H9 (cell line): ENCODE results near the gene HOXA2. TPM values are rescaled to one million over a fixed set of nuclear protein-coding genes. Genes with fewer than 3 reads are reported as not detected.

Experiments
- DNase-seq: peaks from one replicate; pipeline ENCODE4 v3.0.0-alpha.2; 2017
- H2AFZ ChIP-seq: one replicate; pipeline ENCODE4 v1.6.1; 2013; ENCODE audit warnings: mild to moderate bottlenecking, low read length, control low read depth, moderate library complexity
- H2AK5ac ChIP-seq: 2 replicates; pipeline ENCODE4 v1.6.1; 2013; ENCODE audit warnings: low read length, control low read depth, mixed read lengths; ENCODE audit not compliant: insufficient read length
- H2BK120ac ChIP-seq: one replicate; pipeline ENCODE4 v1.6.1; 2013; ENCODE audit warnings: low read depth, mild to moderate bottlenecking, low read length, control low read depth, inconsistent platforms; ENCODE audit not compliant: poor library complexity, severe bottlenecking
- H2BK12ac ChIP-seq: 2 replicates; pipeline ENCODE4 v1.6.1; 2013; ENCODE audit warnings: low read length, control low read depth, mixed read lengths, low read depth; ENCODE audit not compliant: insufficient read length
- H2BK15ac ChIP-seq: 2 replicates; pipeline ENCODE4 v1.6.1; 2013; ENCODE audit warnings: low read depth, low read length, control low read depth
- H2BK20ac ChIP-seq: one replicate; pipeline ENCODE4 v1.6.1; 2013; ENCODE audit warnings: low read depth, mild to moderate bottlenecking, low read length, control low read depth, inconsistent platforms; ENCODE audit not compliant: poor library complexity, severe bottlenecking
- H2BK5ac ChIP-seq: 2 replicates; pipeline ENCODE4 v1.6.1; 2013; ENCODE audit warnings: low read length, control low read depth, mixed read lengths; ENCODE audit not compliant: insufficient read length
- H3K14ac ChIP-seq: 2 replicates; pipeline ENCODE4 v1.6.1; 2013; ENCODE audit warnings: low read length, control low read depth; ENCODE audit not compliant: insufficient read depth
- H3K18ac ChIP-seq: 2 replicates; pipeline ENCODE4 v1.6.1; 2013; ENCODE audit warnings: low read depth, mild to moderate bottlenecking, mixed read lengths, low read length, control low read depth; ENCODE audit not compliant: insufficient read length
- H3K23ac ChIP-seq: 2 replicates; pipeline ENCODE4 v1.6.1; 2013; ENCODE audit warnings: low read length, control low read depth, mixed read lengths, low read depth; ENCODE audit not compliant: insufficient read length
- H3K23me2 ChIP-seq: 2 replicates; pipeline ENCODE4 v1.6.1; 2013; ENCODE audit warnings: low read depth, mild to moderate bottlenecking, mixed read lengths, low read length, control low read depth; ENCODE audit not compliant: insufficient read length, poor library complexity, severe bottlenecking
- H3K27ac ChIP-seq: 2 replicates; pipeline ENCODE4 v1.5.1; 2013; ENCODE audit warnings: low read length, control low read depth, mixed read lengths, low read depth; ENCODE audit not compliant: insufficient read length
- H3K27me3 ChIP-seq: 2 replicates; pipeline ENCODE4 v1.6.1; 2013; ENCODE audit warnings: low read length, control low read depth, inconsistent platforms; ENCODE audit not compliant: insufficient read depth
- H3K4ac ChIP-seq: 2 replicates; pipeline ENCODE4 v1.6.1; 2013; ENCODE audit warnings: low read depth, mild to moderate bottlenecking, control low read depth, inconsistent platforms, low read length, moderate library complexity
- H3K4me1 ChIP-seq: 2 replicates; pipeline ENCODE4 v1.6.1; 2013; ENCODE audit warnings: low read length, control low read depth, inconsistent platforms; ENCODE audit not compliant: insufficient read depth
- H3K4me2 ChIP-seq: 2 replicates; pipeline ENCODE4 v1.6.1; 2013; ENCODE audit warnings: low read length, control low read depth, mixed read lengths; ENCODE audit not compliant: insufficient read length, insufficient read depth
- H3K56ac ChIP-seq: 2 replicates; pipeline ENCODE4 v1.6.1; 2013; ENCODE audit warnings: low read depth, mild to moderate bottlenecking, mixed read lengths, low read length, control low read depth; ENCODE audit not compliant: insufficient read length
- H3K79me1 ChIP-seq: 2 replicates; pipeline ENCODE4 v1.6.1; 2013; ENCODE audit warnings: low read depth, mild to moderate bottlenecking, moderate library complexity, low read length, control low read depth, inconsistent platforms; ENCODE audit not compliant: insufficient read depth, poor library complexity, severe bottlenecking
- H3K79me2 ChIP-seq: 2 replicates; pipeline ENCODE4 v1.6.1; 2013; ENCODE audit warnings: low read length, control low read depth, inconsistent platforms; ENCODE audit not compliant: insufficient read depth
- H3K9ac ChIP-seq: 2 replicates; pipeline ENCODE4 v1.6.1; 2013; ENCODE audit warnings: low read length, control low read depth, mixed read lengths; ENCODE audit not compliant: insufficient read length; ENCODE audit errors: extremely low read depth
- H3K9me3 ChIP-seq: one replicate; pipeline ENCODE4 v1.6.1; 2013; ENCODE audit warnings: low read depth, low read length, inconsistent platforms; ENCODE audit not compliant: control insufficient read depth
- H3T11ph ChIP-seq: one replicate; pipeline ENCODE4 v1.6.1; 2013; ENCODE audit warnings: mild to moderate bottlenecking, low read length, control low read depth, inconsistent platforms
- H4K20me1 ChIP-seq: one replicate; pipeline ENCODE4 v1.6.1; 2013; ENCODE audit not compliant: control insufficient read depth, insufficient read length, insufficient read depth
- H4K5ac ChIP-seq: 2 replicates; pipeline ENCODE4 v1.6.1; 2013; ENCODE audit warnings: low read depth, mild to moderate bottlenecking, mixed read lengths, low read length, control low read depth; ENCODE audit not compliant: insufficient read length
- H4K8ac ChIP-seq: replicated peaks from 2 replicates; pipeline ENCODE4 v1.6.1; 2013; ENCODE audit warnings: low read length, control low read depth, mixed read lengths, low read depth; ENCODE audit not compliant: insufficient read length
- H4K91ac ChIP-seq: 2 replicates; pipeline ENCODE4 v1.6.1; 2013; ENCODE audit warnings: low read depth, mild to moderate bottlenecking, moderate library complexity, mixed read lengths, low read length, control low read depth; ENCODE audit not compliant: insufficient read length
- H3K27ac Mint-ChIP-seq, 3 experiments: 2 replicates in 2 of 3; 3 replicates in 1 of 3; pipeline ENCODE4 v1.8.0; 2020 to 2021; ENCODE audit warnings: mixed read lengths in 3 of 3, mild to moderate bottlenecking in 1 of 3, moderate library complexity in 1 of 3
- H3K27me3 Mint-ChIP-seq: 2 replicates; pipeline ENCODE4 v1.8.0; 2021; ENCODE audit warnings: low read depth, mild to moderate bottlenecking, moderate library complexity, mixed read lengths
- H3K36me3 Mint-ChIP-seq, 3 experiments: 2 replicates in 2 of 3; 3 replicates in 1 of 3; pipeline ENCODE4 v1.8.0; 2020 to 2021; ENCODE audit warnings: low read depth in 3 of 3, mixed read lengths in 3 of 3; ENCODE audit not compliant: insufficient read depth in 1 of 3
- H3K4me1 Mint-ChIP-seq, 2 experiments: 2 replicates each; pipeline ENCODE4 v1.8.0; 2020; ENCODE audit warnings: mixed read lengths in 2 of 2
- H3K4me3 Mint-ChIP-seq, 2 experiments: 2 replicates in 1 of 2; 3 replicates in 1 of 2; pipeline ENCODE4 v1.8.0; 2020 to 2021; ENCODE audit warnings: mild to moderate bottlenecking in 2 of 2, mixed read lengths in 2 of 2, moderate library complexity in 1 of 2
- H3K9me3 Mint-ChIP-seq, 2 experiments: 2 replicates in 1 of 2; 3 replicates in 1 of 2; pipeline ENCODE4 v1.8.0; 2020; ENCODE audit warnings: mild to moderate bottlenecking in 2 of 2, mixed read lengths in 2 of 2, moderate library complexity in 1 of 2
- CTCF ChIP-seq: fragments of 200-600 bp; sonication (generic); conservative IDR thresholded peaks from 3 replicates; pipeline ENCODE4 v1.8.0; 2021; ENCODE audit warnings: antibody characterized with exemption, mild to moderate bottlenecking
- WGBS: extraction: QIAGEN DNeasy Blood & Tissue Kit; methylation state at CpG from one replicate; pipeline ENCODE4 v1.1.7; 2013; ENCODE audit warnings: missing lambda C conversion rate, low lambda C conversion rate, mixed read lengths; ENCODE audit not compliant: insufficient read length; ENCODE audit errors: extremely low coverage; 5-methylcytosine and 5-hydroxymethylcytosine counted together
- total RNA-seq: library from RNA; stranded (reverse); gene quantifications from 2 replicates; pipeline ENCODE4 v1.2.1, GENCODE V29; 2021

HOXA2 gene
- total RNA-seq, 1 experiment from 2014 or later: not detected

- Histone ChIP-seq H4K20me1 (no peaks in the 10 kb centered on the region), H3K23me2 (no peaks in the 10 kb centered on the region), H2BK5ac (no peak overlapping the region), H3K9me3 (no peaks in the 10 kb centered on the region), H3K9ac (no peak overlapping the region), H3T11ph (no peak overlapping the region), H4K5ac (no peak overlapping the region), H3K4me1 (no peaks in the 10 kb centered on the region), H3K27me3 (no peaks in the 10 kb centered on the region), H3K56ac (no peak overlapping the region), H2BK12ac (no peak overlapping the region), H3K4ac (no peak overlapping the region), H2BK120ac (no peak overlapping the region), H4K8ac (no peak overlapping the region), H2BK15ac (no peak overlapping the region), H2AFZ (no peak overlapping the region), H2AK5ac (no peak overlapping the region), H3K18ac (no peak overlapping the region), H3K4me2 (no peak overlapping the region), H3K27ac (no peak overlapping the region), H3K79me1 (no peaks in the 10 kb centered on the region), H2BK20ac (no peak overlapping the region), H4K91ac (no peak overlapping the region), H3K23ac (no peak overlapping the region), H3K79me2 (no peaks in the 10 kb centered on the region), H3K14ac (no peak overlapping the region)
- no peak overlapping the region for H3K4me3 Mint-ChIP-seq
- no peaks in the 10 kb centered on the region for H3K4me1 Mint-ChIP-seq
- H3K27ac Mint-ChIP-seq: no peak overlapping the region
- peaks cover 0 to 2% of the 10 kb centered on the region in 2 experiments; a peak in 1 of 5 replicates for H3K9me3 Mint-ChIP-seq
- TF ChIP-seq CTCF: no peak
- no CpG with 5 or more reads among the region's 6 CpGs for WGBS
- DNase-seq: no peak
- peaks cover 37% of the 10 kb centered on the region for H3K27me3 Mint-ChIP-seq
- no peaks in the 10 kb centered on the region for H3K36me3 Mint-ChIP-seq
These were observed 30.7 kb downstream of the HOXA2 start for GRCh38 chr7:27071622-27072390.
